Amygdala (tissue), 56 donors: ENCODE data around the gene RGS13.

ENCODE experiments used
- DNase-seq, 56 donors: peaks; one replicate each; lab custom pipeline; 2025; lab: John Stamatoyannopoulos, UW

Gene RGS13

DNA sequence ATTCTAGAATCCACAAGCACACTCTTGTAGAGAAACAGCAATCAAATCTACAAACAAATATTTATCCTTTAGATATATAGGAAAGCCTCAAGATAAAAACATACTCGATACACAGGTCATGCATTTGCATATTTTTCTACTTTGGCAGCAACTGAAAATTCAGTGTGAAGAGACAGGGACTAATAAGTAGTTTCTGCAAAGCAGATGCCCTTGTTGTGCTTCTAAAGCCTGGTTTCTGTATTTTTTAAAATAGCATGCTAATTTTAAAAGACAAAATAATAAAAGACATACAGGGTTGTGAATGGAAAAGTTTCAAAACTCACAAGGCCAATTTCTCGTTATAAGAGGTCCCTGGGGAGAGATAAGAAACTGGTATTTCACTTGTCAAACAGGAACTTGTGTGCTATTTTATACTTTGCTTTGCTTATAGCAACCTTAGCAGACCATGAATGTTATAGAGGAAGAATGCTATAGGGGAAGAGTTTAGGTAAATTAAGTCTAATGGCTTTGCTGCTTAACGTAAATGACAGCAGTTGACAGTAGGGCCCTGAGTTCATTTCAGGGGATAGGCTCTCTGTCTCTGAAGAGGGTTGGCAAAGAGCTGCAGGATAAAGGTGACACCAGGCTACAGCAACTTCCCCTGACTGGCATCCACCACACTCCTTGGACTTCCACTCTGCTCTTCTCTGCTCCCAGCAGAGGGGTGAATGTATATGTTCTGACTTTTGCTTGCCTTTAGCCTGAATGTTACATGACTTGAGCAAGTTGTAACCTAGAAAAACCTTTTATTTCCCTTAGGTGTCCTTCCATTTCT, 9.4 kb upstream of the RGS13 start:
- no peak for DNase-seq

DNA sequence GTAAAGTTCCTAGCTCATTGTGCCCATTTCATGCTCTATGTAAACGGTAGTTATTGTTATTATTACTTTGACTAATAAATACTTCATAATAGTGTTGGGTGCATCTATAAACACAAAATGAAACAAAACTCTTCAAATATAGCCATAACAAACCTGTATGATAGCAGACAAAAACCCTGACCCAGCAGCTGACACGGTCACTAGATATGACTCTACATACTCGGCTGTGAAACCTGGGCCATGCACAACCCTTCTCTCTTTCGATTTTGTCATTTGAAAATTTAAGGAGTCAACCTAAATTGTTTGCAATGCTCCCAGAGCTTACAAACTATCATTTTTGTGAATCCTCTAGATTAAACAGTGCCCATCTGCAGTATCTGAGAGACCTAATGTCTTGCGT, 8.0 kb upstream of the RGS13 start:
- no peak for DNase-seq

DNA sequence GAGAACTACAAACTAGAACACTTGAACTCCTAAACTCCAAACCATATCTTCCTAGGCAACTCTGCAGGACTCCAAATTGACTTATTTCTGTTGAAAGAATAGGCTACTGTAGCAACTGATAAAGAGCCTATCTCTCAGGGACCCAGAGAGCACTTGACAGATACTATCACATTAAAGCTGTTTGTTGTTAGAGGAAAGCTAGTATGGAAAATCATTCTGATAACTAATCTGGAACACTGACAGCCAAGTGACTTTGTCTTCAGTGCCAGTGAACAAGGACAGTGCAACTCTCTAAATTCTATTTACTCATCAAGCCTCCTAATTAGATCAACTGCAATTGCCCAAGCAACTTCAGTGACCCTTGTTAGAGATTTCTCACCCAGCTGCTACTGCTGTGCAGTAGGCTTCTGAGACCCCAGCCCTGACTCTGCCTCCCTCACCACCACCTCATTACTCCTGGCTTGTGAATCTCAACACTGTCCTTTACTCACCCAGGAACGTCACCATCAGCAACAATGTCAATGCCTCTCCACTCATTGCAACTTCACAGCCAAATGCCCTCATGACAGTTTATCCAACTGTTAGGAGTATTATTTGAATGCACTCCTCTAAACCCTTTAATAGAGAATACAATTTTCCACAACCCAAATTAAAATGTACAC, 7.4 kb upstream of the RGS13 start:
- DNase-seq = no peak

DNA sequence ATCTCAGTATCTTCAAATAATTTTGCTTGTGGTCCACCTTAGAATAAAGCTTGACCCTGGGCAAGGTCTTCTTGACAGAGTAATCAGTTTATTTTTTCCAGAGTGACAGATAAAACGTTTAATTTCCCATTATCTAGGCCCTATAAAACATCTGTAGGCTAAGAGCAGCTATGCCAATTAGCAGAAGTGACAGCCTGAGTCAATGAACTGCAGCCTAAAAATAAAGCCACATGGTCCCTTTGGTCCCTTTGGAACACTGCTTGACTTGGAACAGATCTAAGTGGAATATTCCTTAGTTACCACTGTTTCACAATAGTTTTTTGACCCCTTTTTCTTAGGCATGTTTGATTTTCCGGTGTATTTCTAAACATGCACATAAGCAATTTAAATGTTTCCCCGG, 6.3 kb upstream of the RGS13 start:
- DNase-seq = no peak

DNA sequence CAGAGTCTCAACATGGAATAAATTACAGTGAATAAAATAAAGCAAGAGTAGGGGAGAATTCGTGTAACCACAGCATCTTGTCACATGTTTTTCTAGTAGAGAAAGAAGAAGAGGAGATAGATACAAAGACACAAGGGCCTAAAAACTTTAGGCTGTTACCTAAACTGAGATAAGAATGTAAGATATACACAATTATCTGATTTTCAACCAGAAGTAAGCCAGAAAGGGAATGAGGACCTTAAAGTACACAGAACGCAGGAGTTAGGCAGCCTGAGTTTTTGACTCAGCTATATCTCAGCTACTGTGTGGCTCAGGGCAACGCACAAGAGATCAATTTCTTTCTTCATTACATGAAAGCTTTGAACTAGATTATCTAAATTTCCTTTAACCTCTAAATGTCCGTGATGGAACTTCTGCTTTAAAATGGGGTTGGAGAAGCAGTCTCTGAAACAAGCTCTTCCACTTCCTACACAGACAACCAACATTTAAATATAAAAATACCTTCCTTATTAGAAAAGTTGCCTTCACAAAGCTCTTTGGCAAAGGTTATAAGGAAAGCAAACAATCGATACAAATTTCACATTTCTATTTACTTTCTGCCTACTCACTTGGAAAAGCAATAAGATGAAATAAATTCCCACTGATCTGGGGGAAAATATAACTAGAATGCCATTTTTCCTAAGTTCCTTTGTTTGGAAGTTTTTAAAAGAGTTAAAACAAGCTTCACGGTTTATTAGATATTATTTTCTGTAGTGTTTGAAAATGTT, 5.2 kb upstream of the RGS13 start:
- DNase-seq = no peak

DNA sequence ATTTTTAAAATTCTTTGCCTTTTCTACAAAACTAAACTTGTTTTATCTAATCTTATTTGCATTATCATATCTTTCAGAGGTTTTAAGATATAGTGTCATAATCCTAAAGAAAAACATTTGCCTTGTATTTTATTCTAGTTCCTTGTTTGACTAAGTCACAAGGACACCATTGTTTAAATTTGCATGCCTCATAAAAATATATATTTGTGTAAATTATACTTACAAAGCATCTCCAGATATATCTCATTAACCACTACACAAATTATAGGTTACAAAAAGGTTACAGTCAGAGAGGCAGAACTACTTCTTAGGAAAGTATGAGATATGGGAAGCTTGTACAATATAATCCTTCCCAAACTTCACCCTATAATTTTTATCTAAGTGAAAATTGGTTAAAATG, 4.2 kb upstream of the RGS13 start:
- DNase-seq = no peak

DNA sequence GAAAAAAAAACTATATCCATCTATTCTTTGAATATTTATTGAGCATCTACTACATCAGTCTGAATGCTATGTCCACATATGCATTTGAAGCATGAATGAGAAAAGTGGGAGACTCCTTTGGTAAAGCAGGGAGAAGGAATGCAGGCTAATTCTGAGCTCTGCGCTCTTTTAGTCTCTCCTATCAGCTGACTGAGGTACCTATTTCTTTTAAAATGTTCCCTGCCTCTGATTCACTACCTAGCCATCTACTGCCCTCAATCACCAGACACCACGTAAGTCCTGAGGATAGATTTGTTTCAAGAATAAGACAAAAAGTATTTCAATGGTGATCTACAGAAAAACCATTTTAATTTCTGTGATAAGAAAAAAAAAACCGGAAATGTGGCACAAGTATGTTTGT, 3.8 kb upstream of the RGS13 start:
- no peak for DNase-seq

DNA sequence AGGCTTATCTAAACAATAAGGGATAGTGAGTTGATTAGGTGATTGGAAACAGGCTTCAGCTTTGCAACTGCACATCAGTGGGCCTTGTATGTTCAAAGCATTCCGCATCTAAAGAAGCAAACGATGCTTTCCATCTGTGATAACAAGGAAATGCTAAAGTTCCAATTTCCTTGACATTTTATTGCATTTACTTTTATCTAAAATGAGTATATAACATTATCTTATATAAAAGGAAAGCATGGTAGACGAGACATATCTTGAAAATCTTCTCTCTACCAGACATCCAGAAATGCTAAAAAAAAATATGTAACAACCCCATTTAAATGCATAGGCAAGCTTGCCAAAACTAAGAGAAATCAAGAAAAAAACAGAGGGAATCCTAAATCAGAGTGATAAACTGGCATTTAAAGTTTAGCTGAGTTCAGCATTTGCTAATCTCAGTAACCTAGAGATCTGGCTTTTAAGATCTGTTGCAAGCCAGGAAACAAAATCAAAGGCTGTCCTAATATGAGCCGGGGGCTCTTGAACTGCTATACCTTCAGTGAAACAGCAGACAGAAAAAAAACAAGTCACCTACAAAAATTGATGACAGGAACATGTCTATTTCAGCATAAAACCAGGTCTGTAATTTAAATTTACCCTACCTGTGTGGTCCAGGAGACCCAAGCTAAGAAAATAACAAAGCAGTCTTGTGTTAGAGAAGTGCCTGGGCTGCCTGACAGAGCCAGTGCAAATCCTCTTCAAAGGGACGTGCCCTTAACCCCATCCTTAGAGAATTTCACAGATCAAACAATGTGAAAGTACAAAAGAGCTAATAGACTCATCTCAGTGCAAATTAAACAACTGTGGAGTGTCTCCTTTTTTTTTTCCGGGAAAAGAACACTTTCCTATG, 3.1 kb upstream of the RGS13 start:
- DNase-seq = no peak

DNA sequence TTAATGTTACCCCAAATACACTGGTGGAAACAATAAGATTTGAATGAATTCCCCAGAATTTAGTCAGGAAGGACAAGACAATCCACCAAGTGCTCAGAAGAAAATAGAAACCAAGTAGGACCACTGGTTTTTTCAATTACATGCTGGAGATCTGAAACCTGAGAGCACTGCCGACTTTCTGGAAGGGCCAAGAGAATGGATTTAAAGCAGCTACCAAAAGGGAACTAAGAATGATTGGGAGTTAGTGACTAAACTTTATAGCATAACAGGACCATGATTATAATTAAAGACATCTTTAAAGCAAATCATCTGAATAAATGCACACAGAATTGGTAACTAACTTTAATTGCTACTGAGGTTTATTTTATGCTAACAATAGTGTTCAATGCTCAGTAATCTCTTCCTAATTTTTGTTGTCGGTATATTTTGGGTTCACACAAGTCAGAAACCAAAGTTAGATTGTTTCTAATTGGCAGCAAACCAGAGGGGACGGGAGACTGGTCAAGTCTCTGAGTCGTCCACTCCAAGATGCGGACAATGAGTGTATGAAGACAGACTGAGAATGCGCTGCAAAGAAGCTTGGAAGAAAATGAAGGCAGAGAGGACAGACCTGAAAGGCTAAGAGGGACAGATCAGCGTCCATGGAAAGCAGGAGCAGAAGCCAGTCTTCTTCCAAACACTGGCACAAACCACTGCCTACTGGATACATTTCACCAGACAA, 2.3 kb upstream of the RGS13 start:
- no peak for DNase-seq

DNA sequence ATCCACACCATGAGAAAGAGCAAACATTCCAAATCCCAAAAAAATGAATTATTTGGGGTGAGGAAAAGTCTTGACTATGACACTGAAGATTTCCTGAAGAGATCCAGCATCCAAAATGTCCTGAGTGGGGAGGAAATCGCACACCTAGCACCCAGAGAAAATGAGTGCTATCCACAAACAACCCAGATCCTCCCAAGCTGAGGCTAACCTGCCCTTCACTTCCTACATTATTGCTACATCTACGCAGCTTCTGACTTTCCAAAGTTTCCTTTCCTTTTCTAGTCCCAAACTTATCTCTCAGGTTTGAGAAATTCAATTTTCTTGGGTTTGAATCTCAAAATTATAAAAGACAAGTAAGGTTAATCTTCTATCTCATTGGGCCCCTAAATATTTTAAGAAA, 906 bp upstream of the RGS13 start:
- DNase-seq = no peak

DNA sequence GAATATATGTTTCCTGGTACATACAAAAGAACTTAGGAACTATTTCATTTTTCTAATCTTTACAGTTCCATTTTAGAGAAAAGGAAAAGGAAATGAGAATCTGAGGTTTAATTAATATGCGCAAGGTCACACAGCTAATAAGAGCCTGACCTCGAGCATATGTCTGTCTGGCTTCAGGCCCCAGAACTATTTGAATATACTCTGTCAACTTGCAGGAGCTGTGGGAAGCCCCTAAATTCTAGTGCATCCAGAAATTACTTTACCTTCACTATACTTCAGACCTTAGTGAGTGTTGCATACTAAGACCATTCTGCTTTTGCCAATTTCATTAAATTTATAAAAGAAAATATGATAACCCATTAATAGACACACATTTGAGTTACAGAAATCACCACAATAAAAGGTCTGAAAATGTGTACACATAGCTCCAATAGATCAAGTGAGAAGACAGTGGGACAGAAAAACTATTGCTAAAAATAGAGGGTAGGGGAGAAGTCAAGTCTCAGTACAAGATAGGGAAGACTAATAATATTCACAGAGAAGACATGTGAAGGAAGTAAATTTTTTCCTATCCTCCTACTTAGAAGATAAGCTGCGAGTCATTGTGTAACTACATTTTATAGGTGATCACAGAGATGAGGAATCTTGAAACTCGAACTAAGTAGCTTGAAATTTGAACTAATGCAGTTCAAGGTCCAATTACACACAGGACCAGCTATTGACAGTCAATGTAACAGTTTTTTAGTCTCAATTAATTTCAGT, 3.8 kb downstream of the RGS13 start:
- no peak for DNase-seq

DNA sequence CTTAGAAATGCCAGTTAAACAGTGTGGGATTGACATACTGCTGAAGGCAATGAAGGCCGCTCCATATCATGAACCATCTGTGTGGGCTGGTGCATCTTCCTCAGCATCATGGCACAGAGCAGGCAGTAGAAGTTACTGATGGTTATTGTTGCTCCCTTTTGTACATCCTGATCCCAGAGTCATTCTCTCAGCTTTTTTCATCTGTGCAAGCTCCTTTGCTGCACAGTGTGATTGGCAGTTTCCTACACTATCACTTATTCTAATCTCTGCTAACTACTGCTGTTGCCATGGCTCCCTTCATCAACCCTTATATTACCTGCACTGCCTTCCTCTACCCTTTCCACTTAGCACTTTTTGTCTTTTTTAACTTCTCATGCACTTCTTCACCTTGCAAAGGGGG, 16.2 kb downstream of the RGS13 start:
- DNase-seq = no peak

DNA sequence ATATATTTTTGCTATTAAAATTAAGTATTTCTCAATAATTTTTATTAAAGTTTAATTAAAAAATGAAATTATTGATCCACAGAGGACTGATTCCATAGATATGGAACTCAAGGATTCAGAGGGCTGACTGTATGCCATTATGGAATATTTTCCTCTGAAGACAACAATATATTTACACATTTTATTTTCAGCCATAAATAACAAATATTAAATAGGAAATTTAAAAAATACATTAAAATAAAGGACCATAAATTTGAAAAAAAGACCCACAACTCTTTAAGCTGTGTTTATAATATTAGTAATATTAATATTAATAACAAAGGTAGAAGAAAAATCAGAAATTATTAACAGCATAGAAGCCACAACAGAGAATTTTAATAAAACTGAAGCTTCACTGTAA, 18.2 kb downstream of the RGS13 start:
- no peak for DNase-seq

DNA sequence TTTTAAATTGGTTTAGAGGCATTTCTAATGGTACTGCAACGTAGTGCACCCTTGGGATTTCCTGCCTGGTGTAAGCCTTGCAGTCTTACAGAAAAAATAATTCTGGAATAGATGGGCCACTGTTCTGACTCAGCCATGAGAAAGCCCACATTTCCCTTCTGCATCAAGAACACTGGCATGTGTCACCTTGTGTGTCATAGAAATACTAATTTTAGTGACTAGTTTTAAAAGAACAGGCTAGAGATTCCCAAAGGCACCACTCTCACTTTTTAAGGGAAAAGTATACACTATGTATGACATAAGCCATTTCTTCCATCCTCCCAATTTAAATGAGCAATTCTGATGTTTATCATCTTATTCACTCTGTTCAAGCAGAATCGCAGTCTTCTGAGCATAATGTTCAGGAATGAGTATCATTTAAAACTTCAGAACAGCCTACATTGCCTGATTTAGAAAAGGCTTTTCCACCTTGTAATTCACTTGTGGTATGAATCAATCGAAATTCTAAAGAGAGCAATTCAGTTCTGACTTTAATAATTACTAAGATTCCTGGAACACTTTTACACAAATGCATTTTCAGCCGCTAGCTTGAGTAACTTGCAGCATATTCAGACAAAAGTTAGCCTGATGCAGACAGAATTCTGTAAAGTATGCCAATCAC, 18.8 kb downstream of the RGS13 start:
- DNase-seq = no peak

DNA sequence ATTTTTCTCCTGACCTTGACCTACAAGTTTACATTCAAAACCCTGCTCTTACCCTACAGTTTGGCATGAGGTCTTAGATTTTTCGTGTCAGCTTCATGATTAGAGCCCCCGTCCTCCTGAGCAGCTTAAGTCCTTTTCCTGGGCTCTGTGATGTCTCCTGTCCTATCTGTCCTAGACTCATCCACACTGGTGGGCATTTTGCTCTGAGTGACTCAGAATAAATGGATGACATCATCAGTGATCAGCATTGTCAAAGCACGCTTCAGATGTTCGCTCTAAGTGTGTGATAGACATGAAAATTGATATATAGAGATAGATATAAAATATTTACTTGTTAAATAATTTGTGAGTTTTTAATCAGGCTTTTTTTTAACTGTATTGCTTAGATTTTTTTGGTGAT, 21.8 kb downstream of the RGS13 start:
- DNase-seq = no peak

DNA sequence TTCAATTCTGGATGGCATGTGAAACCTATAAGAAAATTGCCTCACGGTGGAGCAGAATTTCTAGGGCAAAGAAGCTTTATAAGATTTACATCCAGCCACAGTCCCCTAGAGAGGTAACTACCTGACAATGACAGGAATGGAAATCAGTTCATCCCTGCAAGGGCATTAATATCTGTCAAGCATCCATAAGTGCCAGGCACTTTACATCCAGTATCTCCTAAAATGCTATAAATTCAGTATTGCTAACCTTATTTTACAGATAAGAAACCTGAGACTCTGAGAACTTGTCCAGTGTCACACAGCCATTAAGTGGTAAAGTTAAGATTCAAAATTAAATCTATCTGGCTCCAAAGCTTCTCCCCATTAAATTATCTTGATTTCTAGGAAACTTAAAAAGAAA, 22.3 kb downstream of the RGS13 start:
- no peak for DNase-seq

DNA sequence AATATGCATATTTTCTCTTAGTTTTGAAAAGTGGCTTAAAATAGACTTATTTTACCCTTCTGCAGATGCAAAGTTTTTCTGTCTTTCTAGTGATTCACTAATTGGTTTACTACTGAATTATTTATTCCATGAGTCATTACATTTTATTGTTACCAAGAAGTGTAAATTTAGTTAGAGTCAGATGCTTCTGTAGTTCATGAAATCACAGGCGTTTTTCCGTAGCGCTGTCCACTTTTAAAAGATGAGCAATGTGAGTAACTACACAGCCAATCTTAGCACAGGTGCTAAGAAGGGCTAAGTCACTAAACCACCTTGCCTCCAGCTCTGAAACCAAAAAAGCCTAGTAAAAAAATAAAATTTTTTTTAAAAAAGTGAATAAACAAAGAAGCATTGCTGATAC, 24.7 kb downstream of the RGS13 start:
- no peak for DNase-seq

DNA sequence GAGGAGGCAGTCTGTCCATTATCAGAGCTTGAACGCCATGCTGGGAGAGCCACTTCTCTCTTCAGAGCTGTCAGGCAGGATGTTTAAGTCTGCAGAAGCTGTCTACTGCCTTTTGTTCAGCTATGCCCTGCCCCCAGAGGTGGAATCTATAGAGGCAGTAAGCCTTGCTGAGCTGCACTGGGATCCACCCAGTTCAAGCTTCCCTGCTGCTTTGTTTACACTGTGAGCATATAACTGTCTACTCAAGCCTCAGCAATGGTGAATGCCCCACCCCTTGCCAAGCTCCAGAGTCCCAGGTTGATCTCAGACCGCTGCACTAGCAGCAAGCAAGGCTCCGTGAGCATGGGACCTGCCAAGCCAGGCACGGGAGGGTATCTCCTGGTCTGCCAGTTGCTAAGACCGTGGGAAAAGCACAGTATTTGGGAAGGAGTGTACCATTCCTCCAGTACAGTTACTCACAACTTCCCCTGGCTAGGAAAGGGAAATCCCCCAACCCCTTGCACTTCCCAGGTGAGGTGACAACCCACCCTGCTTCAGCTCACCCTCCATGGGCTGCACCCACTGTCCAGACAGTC, 32.5 kb downstream of the RGS13 start:
- no peak for DNase-seq
